ENCODE results near the gene RANBP17. TPM values are rescaled to one million over a fixed set of nuclear protein-coding genes. Genes with fewer than 3 reads are reported as not detected.

RANBP17 gene
- total and polyA plus RNA-seq, 2 of the 4 experiments (the other 2 are of a cell fraction), result 8.2 to 29.0 TPM

- H2AK5ac ChIP-seq (ENCODE audit: low read depth, low read length), result no peak overlapping the region
- H3K18ac ChIP-seq (ENCODE audit: low read depth, low read length), result no peak overlapping the region
- no peak overlapping the region for H3K14ac ChIP-seq (replicated peaks; ENCODE audit: low read depth, low read length)
- no peaks in the 10 kb centered on the region for H3K9me1 ChIP-seq (ENCODE audit: insufficient read depth, low read length)
- H4K91ac ChIP-seq (ENCODE audit: insufficient read depth, low read depth, low read length), result no peak overlapping the region
- intact Hi-C loops (cut with micrococcal nuclease) (no loop called here), in situ Hi-C loops (cut with MboI; ENCODE audit: low sequenced_read_pairs) (no loop called here), dilution Hi-C loops (cut with HindIII; ENCODE audit: low sequenced_read_pairs, unreplicated experiment) (no loop called here)
- no peak overlapping the region for H2AFZ ChIP-seq (replicated peaks; ENCODE audit: low read length, poor library complexity)
- no peak overlapping the region for H3K23ac ChIP-seq (ENCODE audit: low read depth, low read length)
- no peak overlapping the region for H3K9ac ChIP-seq (ENCODE audit: low read depth, low read length)
- CTCF ChIA-PET, result interaction anchor here (1.1 kb wide), 1 partner anchor 153 kb away, joined by 3 read pairs; no protein-coding TSS in a partner anchor
- H2BK5ac ChIP-seq (ENCODE audit: low read depth, low read length, poor library complexity, severe bottlenecking), result no peak overlapping the region
- H3K4ac ChIP-seq (ENCODE audit: low read depth, low read length), result no peak overlapping the region
- no peak for TF ChIP-seq CTCF (conservative IDR thresholded peaks at IDR 0.05; ENCODE audit: low read depth, low read length)
- H3K4me3 ChIP-seq (ENCODE audit: insufficient read depth, low read depth, low read length), result no peak overlapping the region
- no peak overlapping the region for H3K4me2 ChIP-seq (ENCODE audit: low read depth, low read length)
- H4K20me1 ChIP-seq (ENCODE audit: insufficient read depth, low read length), result no peaks in the 10 kb centered on the region
- no peak overlapping the region for H3K56ac ChIP-seq (ENCODE audit: extremely low read depth, insufficient read depth, low read length)
- no peak overlapping the region for H2AK9ac ChIP-seq (replicated peaks; ENCODE audit: low read depth, low read length, poor library complexity)
- no peaks in the 10 kb centered on the region for H3K4me1 ChIP-seq (ENCODE audit: control insufficient read depth, insufficient read depth, low read length)
- no TSS peak for BruUV-seq (replicated peaks)
- H3K36me3 ChIP-seq (ENCODE audit: control insufficient read depth, insufficient read depth, low read length), result no peaks in the 10 kb centered on the region
- DNase-seq (no peak), ATAC-seq (ENCODE audit: low read depth) (no peak)
- no peak overlapping the region for H2BK20ac ChIP-seq (ENCODE audit: low read depth, low read length)
- H3K27me3 ChIP-seq (ENCODE audit: control insufficient read depth, insufficient read depth, low read length), result no peaks in the 10 kb centered on the region
- H2BK120ac ChIP-seq (ENCODE audit: low read depth, low read length), result no peak overlapping the region
- WGBS, 2 experiments (ENCODE audit: extremely low coverage in 2 of 2, insufficient read length in 1 of 2), result 56% methylated on average over 1 of the region's 4 CpGs; no CpG with 5 or more reads in 1 of the 2 experiments
- H4K5ac ChIP-seq (ENCODE audit: low read depth, low read length), result no peak overlapping the region
- no peaks in the 10 kb centered on the region for H3K79me1 ChIP-seq (ENCODE audit: low read depth in 1 of 2, low read length in 2 of 2)
- H4K8ac ChIP-seq (ENCODE audit: low read depth in 2 of 2, low read length in 2 of 2), result no peak overlapping the region
- no peak overlapping the region for H2BK15ac ChIP-seq (ENCODE audit: low read depth, low read length)
- POLR2A ChIA-PET (ENCODE audit: unreplicated experiment), result no interaction called here
- H3K27ac ChIP-seq (ENCODE audit: insufficient read depth, low read length), result no peak overlapping the region
- no peaks in the 10 kb centered on the region for H3K9me3 ChIP-seq (ENCODE audit: control insufficient read depth, insufficient read depth, low read length)
Observed at GRCh38 chr5:171189442-171189841, 327.6 kb downstream of the RANBP17 start.

Data from IMR-90 (cell line).